RWPE2 (cell line): ENCODE data around the gene FOXJ2.

ENCODE experiments used
- ATAC-seq: fragments of 200-7000 bp; cut with Tn5 transposase; 3 replicates; pipeline ENCODE4 v1.9.1; 2021; ENCODE audit warnings: low read depth
- DNase-seq: peaks from one replicate; pipeline ENCODE4 v3.0.0-alpha.2; 2020; ENCODE audit warnings: low spot score
- H3K27ac ChIP-seq: fragments of 450-650 bp; 2 replicates; pipeline ENCODE4 v1.5.1; 2017; ENCODE audit warnings: mild to moderate bottlenecking; ENCODE audit not compliant: poor library complexity, severe bottlenecking
- H3K27me3 ChIP-seq: fragments of 250-450 bp; sonication (Bioruptor Pico); 2 replicates; pipeline ENCODE4 v1.5.1; 2021; ENCODE audit warnings: mild to moderate bottlenecking, moderate library complexity; ENCODE audit not compliant: insufficient read depth, poor library complexity, severe bottlenecking
- H3K36me3 ChIP-seq: fragments of 250-450 bp; sonication (Bioruptor Pico); 2 replicates; pipeline ENCODE4 v1.5.1; 2020; ENCODE audit warnings: low read depth, mild to moderate bottlenecking, moderate library complexity
- H3K4me1 ChIP-seq: fragments of 250-450 bp; sonication (Bioruptor Pico); 2 replicates; pipeline ENCODE4 v1.5.1; 2021; ENCODE audit warnings: mild to moderate bottlenecking, moderate library complexity; ENCODE audit not compliant: insufficient read depth, poor library complexity, severe bottlenecking
- H3K4me3 ChIP-seq: fragments of 250-450 bp; sonication (Bioruptor Pico); 2 replicates; pipeline ENCODE4 v1.5.1; 2021; ENCODE audit warnings: mild to moderate bottlenecking, moderate library complexity; ENCODE audit not compliant: severe bottlenecking
- H3K9me3 ChIP-seq: fragments of 250-450 bp; sonication (Bioruptor Pico); 2 replicates; pipeline ENCODE4 v1.5.1; 2021; ENCODE audit warnings: mild to moderate bottlenecking, moderate library complexity; ENCODE audit not compliant: severe bottlenecking
- CTCF ChIP-seq: fragments of 450-650 bp; IDR thresholded peaks from one replicate; pipeline ENCODE4 v1.5.1; 2017; ENCODE audit warnings: mild to moderate bottlenecking, moderate library complexity; ENCODE audit not compliant: poor library complexity, severe bottlenecking

Gene FOXJ2

GRCh38 chr12:8037046-8037663, 4.6 kb downstream of the FOXJ2 start:
- Histone ChIP-seq H3K9me3 (no peaks in the 10 kb centered on the region), H3K36me3 (no peaks in the 10 kb centered on the region), H3K27ac (no peak overlapping the region), H3K4me3 (no peak overlapping the region), H3K27me3 (no peaks in the 10 kb centered on the region), H3K4me1 (no peaks in the 10 kb centered on the region)
- ATAC-seq (no peak), DNase-seq (no peak)
- TF ChIP-seq CTCF: no peak

GRCh38 chr12:8037947-8038346, 5.4 kb downstream of the FOXJ2 start:
- no peaks in the 10 kb centered on the region for H3K9me3 ChIP-seq
- H3K36me3 ChIP-seq: no peaks in the 10 kb centered on the region
- no peak for DNase-seq
- no peak for TF ChIP-seq CTCF
- H3K4me1 ChIP-seq: no peaks in the 10 kb centered on the region
- no peaks in the 10 kb centered on the region for H3K27me3 ChIP-seq
- H3K4me3 ChIP-seq: no peak overlapping the region
- ATAC-seq: no peak
- H3K27ac ChIP-seq: no peak overlapping the region

- Histone ChIP-seq H3K27ac (no peak overlapping the region), H3K27me3 (no peaks in the 10 kb centered on the region), H3K4me1 (no peaks in the 10 kb centered on the region), H3K4me3 (no peak overlapping the region), H3K9me3 (no peaks in the 10 kb centered on the region), H3K36me3 (no peaks in the 10 kb centered on the region)
- DNase-seq (no peak), ATAC-seq (peak; percentile 64; the same call in 2 of the 3 replicates)
- no peak for TF ChIP-seq CTCF
These were observed 6.2 kb downstream of the FOXJ2 start for GRCh38 chr12:8038659-8039114.

GRCh38 chr12:8040791-8041190, 8.3 kb downstream of the FOXJ2 start:
- peaks cover 5% of the 10 kb centered on the region; the same call in 1 of the 2 replicates for H3K36me3 ChIP-seq

More at GRCh38 chr12:8040791-8041190, 8.3 kb downstream of the FOXJ2 start:
- Histone ChIP-seq H3K4me1 (no peaks in the 10 kb centered on the region), H3K9me3 (no peaks in the 10 kb centered on the region), H3K27ac (no peak overlapping the region), H3K4me3 (no peak overlapping the region), H3K27me3 (no peaks in the 10 kb centered on the region)
- no peak for TF ChIP-seq CTCF
- ATAC-seq (no peak), DNase-seq (no peak)
